Activated naive CD8-positive, alpha-beta T cell treated with anti-CD3 and anti-CD28 coated beads, Interleukin-2, amount 10 ng/mL, durations not matched to agents 7 days and 5 days (primary cell): ENCODE results near the gene RBMS1. TPM values are rescaled to one million over a fixed set of nuclear protein-coding genes. Genes with fewer than 3 reads are reported as not detected.
"Not testable (repeated sequence)": the region's sequence is repeated elsewhere in the genome, so short reads cannot be mapped to it uniquely, and the experiment has no call there.

Experiments used
- ATAC-seq: fragments of 150-1000 bp; cut with Tn5 transposase; one replicate; pipeline ENCODE4 v1.10.0; 2021; ENCODE audit warnings: low read depth, moderate library complexity
- POLR2A ChIA-PET: fragments of 350-600 bp; sonication (Branson Sonifier 250); formaldehyde crosslinking; loops from one replicate; lab custom pipeline; 2021; ENCODE audit warnings: antibody characterized with exemption; lab: Charles Lee
- DNase-seq: peaks from one replicate; pipeline ENCODE4 v3.0.0; 2021
- H3K27ac Mint-ChIP-seq: one replicate; pipeline ENCODE4 v1.8.0; 2022; ENCODE audit warnings: mild to moderate bottlenecking, mixed read lengths
- H3K27me3 Mint-ChIP-seq: one replicate; pipeline ENCODE4 v1.8.0; 2022; ENCODE audit warnings: mild to moderate bottlenecking, moderate library complexity, mixed read lengths
- H3K36me3 Mint-ChIP-seq: one replicate; pipeline ENCODE4 v1.8.0; 2021; ENCODE audit warnings: mild to moderate bottlenecking, mixed read lengths
- H3K4me1 Mint-ChIP-seq: one replicate; pipeline ENCODE4 v1.8.0; 2021; ENCODE audit warnings: mixed read lengths
- H3K4me3 Mint-ChIP-seq: one replicate; pipeline ENCODE4 v1.8.0; 2022; ENCODE audit warnings: mild to moderate bottlenecking, moderate library complexity, mixed read lengths
- H3K9me3 Mint-ChIP-seq: one replicate; pipeline ENCODE4 v1.8.0; 2021; ENCODE audit warnings: mixed read lengths
- total RNA-seq, 2 experiments: library from RNA; stranded (reverse); gene quantifications; one replicate each; pipeline ENCODE4 v1.2.3, GENCODE V29; 2021

RBMS1 gene
- total RNA-seq, 2 experiments from 2014 or later: 87.9 to 90.6 TPM

DNA sequence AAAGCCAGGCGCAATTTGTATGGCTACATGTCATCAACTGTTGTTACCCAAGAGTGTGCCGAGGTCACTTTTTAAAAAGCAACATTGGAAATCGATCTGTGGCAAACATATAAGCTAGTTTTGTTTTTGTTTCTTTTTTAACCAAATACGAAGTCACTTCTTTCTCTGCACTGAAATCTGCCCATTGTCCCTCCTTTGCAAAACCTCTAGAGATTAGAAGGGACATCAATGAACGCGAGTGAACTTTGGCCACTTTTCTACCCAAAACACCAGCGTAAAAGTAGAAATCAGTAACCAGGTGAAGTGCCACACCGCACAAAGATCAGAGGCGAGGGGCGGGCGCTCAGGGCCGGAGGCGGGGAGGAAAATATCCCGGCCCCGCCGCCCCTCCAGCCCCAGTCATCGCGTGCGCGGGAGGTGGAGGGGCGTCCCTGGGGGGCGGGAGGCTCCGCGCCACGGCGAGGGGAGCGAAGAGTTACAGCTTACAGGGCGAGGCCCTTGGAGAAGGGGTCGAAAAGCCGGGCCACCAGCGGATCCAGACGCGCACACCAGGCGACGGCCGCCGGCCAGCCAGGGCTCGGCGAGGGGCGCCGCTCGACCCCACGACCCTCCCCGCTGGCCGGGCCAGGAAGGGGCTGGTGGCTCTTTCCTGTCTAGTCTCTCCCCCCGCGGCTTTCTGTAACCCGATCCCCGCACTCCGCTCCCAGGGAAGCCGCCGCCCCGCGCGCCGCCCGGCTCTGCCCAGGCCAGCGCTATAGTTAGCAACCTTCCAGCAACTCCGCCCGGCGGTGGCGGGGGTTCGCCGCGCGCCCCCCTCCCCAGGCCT, 993 bp downstream of the RBMS1 start:
- DNase-seq (peak; percentile 78), ATAC-seq (peak; percentile 78)
- H3K36me3 Mint-ChIP-seq: peaks cover 3% of the 10 kb centered on the region
- POLR2A ChIA-PET: interaction anchor here (0.6 to 2.8 kb wide), 7 partner anchors 9 to 1078 kb away, joined by 3 to 19 read pairs (median 4); no protein-coding TSS in a partner anchor
- H3K9me3 Mint-ChIP-seq: no peaks in the 10 kb centered on the region
- peaks cover 35% of the 10 kb centered on the region for H3K4me1 Mint-ChIP-seq
- peak overlapping the region; percentile 96 for H3K27ac Mint-ChIP-seq
- H3K4me3 Mint-ChIP-seq: peak overlapping the region; percentile 93
- peaks cover 9% of the 10 kb centered on the region for H3K27me3 Mint-ChIP-seq

- Mint-ChIP-seq H3K4me3 (peak overlapping the region; percentile 93), H3K27me3 (peaks cover 9% of the 10 kb centered on the region), H3K9me3 (no peaks in the 10 kb centered on the region), H3K27ac (peak overlapping the region; percentile 96), H3K4me1 (peaks cover 41% of the 10 kb centered on the region), H3K36me3 (peaks cover 3% of the 10 kb centered on the region)
- DNase-seq (no peak), ATAC-seq (no peak)
- POLR2A ChIA-PET: interaction anchor here (1.2 to 2.8 kb wide), 4 partner anchors 8 to 85 kb away, joined by 3 to 19 read pairs (median 8); no protein-coding TSS in a partner anchor
Observed at GRCh38 chr2:160491911-160492371, 1.7 kb downstream of the RBMS1 start.

- Mint-ChIP-seq H3K36me3 (peaks cover 3% of the 10 kb centered on the region), H3K27ac (peak overlapping the region; percentile 17), H3K9me3 (no peaks in the 10 kb centered on the region), H3K27me3 (peaks cover 6% of the 10 kb centered on the region), H3K4me3 (peak overlapping the region; percentile 93), H3K4me1 (peaks cover 49% of the 10 kb centered on the region)
- DNase-seq (no peak), ATAC-seq (no peak)
- POLR2A ChIA-PET: interaction anchor here (2.8 kb wide), 1 partner anchor 84 kb away, joined by 19 read pairs; no protein-coding TSS in a partner anchor
Observed at GRCh38 chr2:160490733-160491685, 2.6 kb downstream of the RBMS1 start.

DNA sequence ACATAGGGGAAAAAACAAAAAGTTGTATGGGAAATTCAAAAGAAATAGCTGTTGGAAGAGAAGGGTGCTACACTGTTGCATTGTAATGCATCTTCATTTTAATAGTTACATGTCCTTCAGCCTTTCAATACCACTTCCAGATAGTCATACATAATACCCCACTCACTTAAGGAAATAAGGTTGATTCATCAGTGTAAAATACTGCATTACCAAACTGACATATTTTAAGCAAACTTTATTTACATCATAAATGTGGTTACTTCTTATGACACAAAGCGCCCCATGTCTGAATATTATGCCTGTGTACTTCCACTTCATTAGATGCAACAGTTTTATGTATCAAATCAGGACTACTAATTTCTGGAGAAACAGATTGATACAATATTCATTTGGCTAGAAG, 4.5 kb downstream of the RBMS1 start:
- POLR2A ChIA-PET: no interaction called here
- DNase-seq (no peak), ATAC-seq (no peak)
- H3K36me3 Mint-ChIP-seq: peaks cover 4% of the 10 kb centered on the region
- no peak overlapping the region for H3K27ac Mint-ChIP-seq
- H3K27me3 Mint-ChIP-seq: no peaks in the 10 kb centered on the region
- H3K4me3 Mint-ChIP-seq: no peak overlapping the region
- H3K9me3 Mint-ChIP-seq: no peaks in the 10 kb centered on the region
- peaks cover 61% of the 10 kb centered on the region for H3K4me1 Mint-ChIP-seq

DNA sequence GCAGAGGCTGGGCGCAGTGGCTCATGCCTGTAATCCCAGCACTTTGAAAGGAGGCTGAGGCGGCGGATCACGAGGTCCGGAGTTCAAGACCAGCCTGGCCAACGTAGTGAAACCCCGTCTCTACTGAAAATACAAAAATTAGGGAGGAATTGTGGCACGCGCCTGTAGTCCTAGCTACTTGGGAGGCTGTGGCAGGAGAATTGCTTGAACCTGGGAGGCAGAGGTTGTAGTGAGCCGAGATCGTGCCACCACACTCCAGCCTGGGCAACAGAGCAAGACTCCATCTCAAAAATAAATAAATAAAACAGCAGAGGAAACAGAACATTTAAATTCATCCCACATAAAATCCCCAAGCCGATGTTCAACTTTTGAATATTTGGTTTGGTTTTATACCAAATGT, 5.3 kb downstream of the RBMS1 start:
- H3K27me3 Mint-ChIP-seq, DNase-seq, H3K36me3 Mint-ChIP-seq, ATAC-seq, H3K27ac Mint-ChIP-seq, POLR2A ChIA-PET, H3K9me3 Mint-ChIP-seq: not testable (repeated sequence)
- H3K4me3 Mint-ChIP-seq: peak overlapping the region; percentile 2
- H3K4me1 Mint-ChIP-seq: peaks cover 67% of the 10 kb centered on the region

DNA sequence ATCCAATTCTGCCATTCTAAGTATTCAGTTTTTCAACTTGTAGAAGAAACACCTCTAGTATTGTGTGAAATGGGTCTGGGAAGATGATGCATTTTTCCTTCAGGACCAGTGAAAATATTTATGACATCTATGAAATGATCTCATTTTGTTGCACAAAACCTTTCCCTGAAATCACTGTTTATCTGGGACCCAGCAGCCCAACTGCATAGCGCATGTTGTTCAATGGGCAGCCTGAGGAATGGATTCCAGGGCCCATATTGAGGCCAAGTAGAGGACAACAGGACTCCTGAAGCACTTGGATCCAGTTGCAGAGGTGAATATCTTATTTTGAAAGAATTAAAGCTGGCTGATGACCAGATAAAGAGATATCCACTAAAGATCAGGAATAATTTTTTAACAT, 7.3 kb downstream of the RBMS1 start:
- DNase-seq: no peak
- Mint-ChIP-seq H3K9me3 (no peaks in the 10 kb centered on the region), H3K36me3 (peaks cover 4% of the 10 kb centered on the region), H3K4me3 (no peak overlapping the region), H3K27ac (no peak overlapping the region), H3K27me3 (no peaks in the 10 kb centered on the region), H3K4me1 (peaks cover 71% of the 10 kb centered on the region)
- no peak for ATAC-seq
- POLR2A ChIA-PET: interaction anchor here (1.3 kb wide), 1 partner anchor 79 kb away, joined by 6 read pairs; no protein-coding TSS in a partner anchor

- DNase-seq (peak; percentile 42), ATAC-seq (peak; percentile 73)
- POLR2A ChIA-PET: interaction anchor here (0.8 kb wide), 1 partner anchor 97 kb away, joined by 4 read pairs; no protein-coding TSS in a partner anchor
- Mint-ChIP-seq H3K27ac (peak overlapping the region; percentile 86), H3K36me3 (peaks cover 7% of the 10 kb centered on the region), H3K9me3 (no peaks in the 10 kb centered on the region), H3K4me1 (peaks cover 64% of the 10 kb centered on the region), H3K27me3 (no peaks in the 10 kb centered on the region), H3K4me3 (peak overlapping the region; percentile 57)
Observed at GRCh38 chr2:160484859-160485520, 8.6 kb downstream of the RBMS1 start.

DNA sequence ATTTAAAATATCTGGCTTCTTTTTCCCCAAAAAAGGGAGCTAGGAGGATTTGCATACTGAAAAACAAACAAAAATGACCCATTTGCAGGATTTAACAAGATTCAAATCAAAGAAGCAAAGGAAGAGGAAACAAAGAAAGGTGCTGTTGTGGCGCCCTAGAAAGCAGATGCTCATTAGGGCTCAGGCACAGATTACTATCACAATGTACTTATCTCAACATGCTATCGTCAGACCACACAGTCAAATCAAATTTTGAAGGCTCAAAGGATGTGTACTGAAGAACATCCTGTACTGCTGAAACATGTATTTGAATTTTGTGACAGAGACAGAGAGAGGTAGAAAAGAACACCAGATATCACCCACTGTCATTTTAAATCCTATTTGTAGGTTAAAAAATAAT, 10.9 kb downstream of the RBMS1 start:
- POLR2A ChIA-PET: interaction anchor here (1.5 kb wide), 1 partner anchor 76 kb away, joined by 5 read pairs; no protein-coding TSS in a partner anchor
- H3K27me3 Mint-ChIP-seq: no peaks in the 10 kb centered on the region
- peak overlapping the region; percentile 75 for H3K27ac Mint-ChIP-seq
- no peak for DNase-seq
- H3K4me1 Mint-ChIP-seq: peaks cover 50% of the 10 kb centered on the region
- peaks cover 12% of the 10 kb centered on the region for H3K36me3 Mint-ChIP-seq
- H3K4me3 Mint-ChIP-seq: peak overlapping the region; percentile 68
- no peaks in the 10 kb centered on the region for H3K9me3 Mint-ChIP-seq
- ATAC-seq: peak; percentile 89

DNA sequence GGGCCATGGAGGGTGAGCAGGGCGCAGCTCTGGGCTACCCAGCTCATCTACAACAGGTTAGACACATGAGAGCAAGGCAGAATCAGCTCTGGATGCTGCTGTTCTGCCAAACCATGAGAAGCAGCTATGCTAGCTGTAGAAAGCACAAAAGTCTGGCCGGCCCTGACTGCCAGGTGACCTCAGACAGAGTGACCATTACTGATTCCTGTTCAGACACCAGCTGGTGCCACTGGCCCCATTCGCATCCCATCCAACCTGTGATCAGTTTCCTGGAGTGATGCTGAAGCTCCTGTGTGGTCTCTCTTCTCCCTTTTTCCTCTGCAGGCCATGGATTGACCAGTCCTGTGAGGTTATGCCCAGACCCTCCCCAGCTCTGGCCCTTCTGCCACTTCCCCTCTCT, 14.3 kb downstream of the RBMS1 start:
- Mint-ChIP-seq H3K27me3 (no peaks in the 10 kb centered on the region), H3K9me3 (no peaks in the 10 kb centered on the region), H3K4me1 (peaks cover 25% of the 10 kb centered on the region), H3K4me3 (no peak overlapping the region), H3K36me3 (peaks cover 14% of the 10 kb centered on the region), H3K27ac (no peak overlapping the region)
- POLR2A ChIA-PET: no interaction called here
- DNase-seq (no peak), ATAC-seq (no peak)

GRCh38 chr2:160478660-160479059, 14.9 kb downstream of the RBMS1 start:
- Mint-ChIP-seq H3K27ac (no peak overlapping the region), H3K4me3 (no peak overlapping the region), H3K4me1 (peaks cover 22% of the 10 kb centered on the region), H3K9me3 (no peaks in the 10 kb centered on the region), H3K27me3 (no peaks in the 10 kb centered on the region), H3K36me3 (peaks cover 14% of the 10 kb centered on the region)
- POLR2A ChIA-PET: no interaction called here
- DNase-seq (no peak), ATAC-seq (no peak)

DNA sequence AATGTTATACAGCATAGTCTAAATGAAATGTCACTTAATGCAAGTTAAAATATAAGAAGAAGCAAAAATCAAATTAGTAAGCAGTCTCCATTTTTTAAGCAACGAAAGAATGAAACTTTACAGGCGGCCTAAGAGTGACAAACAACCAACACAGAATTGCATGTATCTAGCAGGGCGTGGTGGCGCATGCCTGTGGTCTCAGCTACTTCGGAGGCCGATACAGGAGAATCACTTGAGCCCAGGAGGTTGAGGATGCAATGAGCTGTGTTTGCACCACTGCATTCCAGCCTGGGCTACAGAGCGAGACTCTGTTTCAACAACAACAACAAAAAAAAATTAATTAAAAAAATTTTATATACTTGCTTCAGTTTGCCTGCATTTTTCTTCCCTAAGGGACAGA, 16.6 kb downstream of the RBMS1 start:
- no peaks in the 10 kb centered on the region for H3K27me3 Mint-ChIP-seq
- H3K4me3 Mint-ChIP-seq: no peak overlapping the region
- no peak overlapping the region for H3K27ac Mint-ChIP-seq
- peaks cover 15% of the 10 kb centered on the region for H3K4me1 Mint-ChIP-seq
- no peaks in the 10 kb centered on the region for H3K9me3 Mint-ChIP-seq
- POLR2A ChIA-PET: no interaction called here
- ATAC-seq: no peak
- DNase-seq: no peak
- H3K36me3 Mint-ChIP-seq: peaks cover 14% of the 10 kb centered on the region

DNA sequence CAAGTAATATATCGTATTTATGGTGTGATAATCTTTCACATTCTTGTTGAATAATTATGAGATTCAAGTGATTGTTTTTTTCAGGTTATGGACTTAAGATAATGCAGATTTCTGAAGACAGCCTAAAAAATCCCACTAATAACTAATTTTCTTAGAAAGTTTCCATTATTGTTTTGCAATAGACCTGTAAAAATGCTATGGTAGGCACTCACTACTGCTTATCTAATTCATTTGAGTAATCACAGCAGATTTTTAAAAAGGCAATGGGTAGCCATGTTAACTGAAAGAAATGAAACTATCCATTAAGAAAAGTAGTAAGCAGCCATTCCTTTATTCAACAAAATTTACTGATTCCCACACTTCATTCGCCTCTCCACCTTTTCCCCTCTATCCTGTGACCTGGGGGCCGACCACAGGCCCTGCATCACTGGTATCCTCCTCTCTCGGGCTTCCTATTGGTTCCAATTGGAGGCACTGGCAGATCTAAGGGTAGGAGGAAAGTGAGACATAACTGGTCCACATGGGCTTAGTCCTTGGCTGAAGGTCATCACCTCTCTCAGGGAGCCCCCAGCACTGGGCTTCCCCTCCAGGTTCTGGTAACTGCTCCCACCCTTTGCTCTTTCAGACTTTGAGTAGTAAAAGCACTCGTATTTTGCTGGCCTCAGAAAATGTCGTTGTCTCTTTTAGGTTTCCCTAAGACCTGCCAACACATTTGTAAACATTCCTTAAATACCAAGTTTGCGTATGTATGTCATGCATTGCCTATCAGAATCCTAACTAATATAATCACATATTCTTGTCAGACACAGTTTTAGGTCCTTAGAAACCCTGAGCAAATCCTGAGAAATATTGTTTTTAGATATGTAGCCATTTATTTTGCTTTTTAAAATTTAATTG, 18.5 kb downstream of the RBMS1 start:
- no peak overlapping the region for H3K4me3 Mint-ChIP-seq
- peaks cover 11% of the 10 kb centered on the region for H3K36me3 Mint-ChIP-seq
- no peak for ATAC-seq

More for the DNA sequence above, 18.5 kb downstream of the RBMS1 start:
- Mint-ChIP-seq H3K27me3 (no peaks in the 10 kb centered on the region), H3K4me1 (peaks cover 19% of the 10 kb centered on the region), H3K9me3 (no peaks in the 10 kb centered on the region), H3K27ac (no peak overlapping the region)
- no peak for DNase-seq
- POLR2A ChIA-PET: no interaction called here
